Measurements from ENCODE around the gene CFAP221. TPM values are rescaled to one million over a fixed set of nuclear protein-coding genes. Genes with fewer than 3 reads are reported as not detected.

CFAP221 gene
- total and polyA plus RNA-seq, 2 experiments from 2014 or later: 0.16 TPM; not detected in 1

GRCh38 chr2:119650846-119651370, 106.7 kb downstream of the CFAP221 start:
- H3K4me1 ChIP-seq (ENCODE audit: insufficient read depth): peaks cover 8% of the 10 kb centered on the region; the same call in 1 of the 2 replicates

DNA sequence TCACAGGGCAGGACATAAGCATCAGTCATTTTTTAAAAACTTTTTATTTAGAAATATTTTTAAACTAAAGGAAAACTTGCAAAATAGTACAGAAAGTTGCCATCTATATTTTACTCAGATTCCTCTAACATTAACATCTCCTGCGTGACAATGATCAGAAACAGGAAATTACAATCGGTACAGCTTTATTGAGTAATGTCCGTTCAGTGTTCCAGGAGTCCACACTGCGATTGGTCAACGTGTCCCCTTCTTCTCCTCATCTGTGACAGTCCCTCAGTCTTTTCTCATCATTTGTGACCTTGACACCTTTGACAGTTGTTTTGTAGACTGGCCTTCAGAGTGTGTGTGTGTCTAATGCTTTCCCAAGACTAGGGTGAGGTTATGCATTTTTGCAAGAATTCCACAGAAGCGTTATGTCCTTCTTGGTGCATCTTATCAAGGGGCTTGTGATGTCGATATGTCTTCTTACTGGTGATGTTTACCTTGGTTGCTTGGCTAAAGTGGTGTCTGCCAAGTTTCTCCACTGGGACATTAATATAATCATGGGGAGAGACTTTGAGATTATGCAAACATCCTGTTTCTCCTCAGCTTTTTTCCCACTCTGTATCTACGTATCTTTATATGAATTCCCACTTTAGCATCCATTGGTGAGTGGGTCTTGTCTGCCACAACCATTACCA, 113.4 kb downstream of the CFAP221 start:
- no peak overlapping the region for H3K27ac ChIP-seq
- no peak overlapping the region for H2AFZ ChIP-seq
- H3K9me2 ChIP-seq (ENCODE audit: insufficient read depth): no peaks in the 10 kb centered on the region
- DNase-seq: peak; percentile 30
- H3F3A ChIP-seq (ENCODE audit: insufficient read depth): no peaks in the 10 kb centered on the region
- no peak overlapping the region for H3K9ac ChIP-seq
- 63 to 73% methylated on average over 8 of the region's 8 CpGs for WGBS, 2 experiments (ENCODE audit: low coverage in 1 of 2, low lambda C conversion rate in 2 of 2, missing lambda C conversion rate in 2 of 2)
- H3K4me1 ChIP-seq (ENCODE audit: insufficient read depth): no peaks in the 10 kb centered on the region
- H4K20me1 ChIP-seq (ENCODE audit: insufficient read depth): no peaks in the 10 kb centered on the region
- H3K79me2 ChIP-seq (ENCODE audit: insufficient read depth): no peaks in the 10 kb centered on the region
- H3K27me3 ChIP-seq (replicated peaks; ENCODE audit: insufficient read depth): peaks cover 20% of the 10 kb centered on the region; the same call in 1 of the 2 replicates
- no peak overlapping the region for H3K4me2 ChIP-seq (ENCODE audit: unreplicated experiment)
- H3K9me3 ChIP-seq (ENCODE audit: low read depth): no peaks in the 10 kb centered on the region
- no peak for TF ChIP-seq EZH2phosphoT487 (IDR thresholded peaks at IDR 0.05; ENCODE audit: insufficient read depth, low read depth)
- H3K4me3 ChIP-seq: no peak overlapping the region
- in situ Hi-C loops (cut with MboI): loop anchor here (10.0 kb wide), 1 partner anchor 253 kb away; no protein-coding TSS in a partner anchor
- H3K36me3 ChIP-seq (ENCODE audit: low read depth): no peaks in the 10 kb centered on the region

More at GRCh38 chr2:119650846-119651370, 106.7 kb downstream of the CFAP221 start:
- no peaks in the 10 kb centered on the region for H3K9me3 ChIP-seq (ENCODE audit: low read depth)
- H4K20me1 ChIP-seq (ENCODE audit: insufficient read depth): no peaks in the 10 kb centered on the region
- no peaks in the 10 kb centered on the region for H3K9me2 ChIP-seq (ENCODE audit: insufficient read depth)
- H3K27ac ChIP-seq: no peak overlapping the region
- H3F3A ChIP-seq (ENCODE audit: insufficient read depth): no peaks in the 10 kb centered on the region; the same call in 1 of the 2 replicates
- DNase-seq: peak; percentile 6
- H3K4me3 ChIP-seq: no peak overlapping the region
- 28 to 56% methylated on average over 2 of the region's 2 CpGs for WGBS, 2 experiments (ENCODE audit: low coverage in 1 of 2, low lambda C conversion rate in 2 of 2, missing lambda C conversion rate in 2 of 2)
- no peaks in the 10 kb centered on the region for H3K79me2 ChIP-seq (ENCODE audit: insufficient read depth)
- H3K36me3 ChIP-seq (ENCODE audit: low read depth): no peaks in the 10 kb centered on the region
- H3K27me3 ChIP-seq (replicated peaks; ENCODE audit: insufficient read depth): peaks cover 26% of the 10 kb centered on the region; the same call in 1 of the 2 replicates
- H3K9ac ChIP-seq: no peak overlapping the region
- TF ChIP-seq EZH2 (IDR thresholded peaks at IDR 0.05; ENCODE audit: insufficient read depth, poor library complexity, severe bottlenecking): no peak
- no peak for TF ChIP-seq EZH2phosphoT487 (IDR thresholded peaks at IDR 0.05; ENCODE audit: insufficient read depth, low read depth)
- in situ Hi-C loops (cut with MboI): loop anchor here (10.0 kb wide), 1 partner anchor 246 kb away; no protein-coding TSS in a partner anchor
- H2AFZ ChIP-seq: no peak overlapping the region
- H3K4me2 ChIP-seq (ENCODE audit: unreplicated experiment): no peak overlapping the region

GRCh38 chr2:119659601-119660342, 115.5 kb downstream of the CFAP221 start:
- no peak overlapping the region for H3K4me2 ChIP-seq (ENCODE audit: unreplicated experiment)
- no peak for TF ChIP-seq EZH2 (IDR thresholded peaks at IDR 0.05; ENCODE audit: insufficient read depth, poor library complexity, severe bottlenecking)
- no peak for TF ChIP-seq EZH2phosphoT487 (IDR thresholded peaks at IDR 0.05; ENCODE audit: insufficient read depth, low read depth)
- DNase-seq: peak; percentile 61
- no peaks in the 10 kb centered on the region for H3K79me2 ChIP-seq (ENCODE audit: insufficient read depth)
- 37 to 39% methylated on average over 8 of the region's 8 CpGs for WGBS, 2 experiments (ENCODE audit: low coverage in 1 of 2, low lambda C conversion rate in 2 of 2, missing lambda C conversion rate in 2 of 2)
- no peaks in the 10 kb centered on the region for H4K20me1 ChIP-seq (ENCODE audit: insufficient read depth)
- no peaks in the 10 kb centered on the region for H3F3A ChIP-seq (ENCODE audit: insufficient read depth)
- H3K9ac ChIP-seq: no peak overlapping the region
- no peaks in the 10 kb centered on the region for H3K9me3 ChIP-seq (ENCODE audit: low read depth)
- H3K4me3 ChIP-seq: no peak overlapping the region
- no peaks in the 10 kb centered on the region for H3K9me2 ChIP-seq (ENCODE audit: insufficient read depth)
- peaks cover 10% of the 10 kb centered on the region for H3K27me3 ChIP-seq (replicated peaks; ENCODE audit: insufficient read depth)
- H2AFZ ChIP-seq: no peak overlapping the region
- H3K4me1 ChIP-seq (ENCODE audit: insufficient read depth): no peaks in the 10 kb centered on the region
- in situ Hi-C loops (cut with MboI): loop anchor here (10.0 kb wide), 1 partner anchor 255 kb away; no protein-coding TSS in a partner anchor
- no peaks in the 10 kb centered on the region for H3K36me3 ChIP-seq (ENCODE audit: low read depth)
- H3K27ac ChIP-seq: no peak overlapping the region

- Histone ChIP-seq H3K9ac (no peak overlapping the region), H2AFZ (no peak overlapping the region), H3K4me3 (no peak overlapping the region), H3K9me2 (ENCODE audit: insufficient read depth) (no peaks in the 10 kb centered on the region), H3K4me1 (ENCODE audit: insufficient read depth) (no peaks in the 10 kb centered on the region), H3K27ac (no peak overlapping the region), H3F3A (ENCODE audit: insufficient read depth) (no peaks in the 10 kb centered on the region), H3K4me2 (ENCODE audit: unreplicated experiment) (no peak overlapping the region), H3K79me2 (ENCODE audit: insufficient read depth) (no peaks in the 10 kb centered on the region), H3K36me3 (ENCODE audit: low read depth) (no peaks in the 10 kb centered on the region), H4K20me1 (ENCODE audit: insufficient read depth) (no peaks in the 10 kb centered on the region), H3K9me3 (ENCODE audit: low read depth) (no peaks in the 10 kb centered on the region), H3K27me3 (replicated peaks; ENCODE audit: insufficient read depth) (peaks cover 11% of the 10 kb centered on the region)
- WGBS, 2 experiments (ENCODE audit: low coverage in 1 of 2, low lambda C conversion rate in 2 of 2, missing lambda C conversion rate in 2 of 2): 30 to 31% methylated on average over 7 of the region's 7 CpGs
- TF ChIP-seq EZH2 (IDR thresholded peaks at IDR 0.05; ENCODE audit: insufficient read depth, poor library complexity, severe bottlenecking): no peak
- no peak for TF ChIP-seq EZH2phosphoT487 (IDR thresholded peaks at IDR 0.05; ENCODE audit: insufficient read depth, low read depth)
- in situ Hi-C loops (cut with MboI): no loop called here
- DNase-seq: no peak
These were observed 116.1 kb downstream of the CFAP221 start for GRCh38 chr2:119660343-119660658.

Data from GM23248 (cell line).